HepG2 (cell line): ENCODE data around the gene ZNHIT1. TPM values are rescaled to one million over a fixed set of nuclear protein-coding genes. Genes with fewer than 3 reads are reported as not detected.

Experiments
- ATAC-seq: fragments of 200-7000 bp; cut with Tn5 transposase; 3 replicates; pipeline ENCODE4 v1.9.1; 2020; ENCODE audit warnings: mild to moderate bottlenecking, moderate library complexity
- BruUV-seq: library from RNA; stranded (reverse); fragments of 400-500 nt; replicated peaks from 2 replicates; lab custom pipeline; 2021; lab: Mats Ljungman, UMichigan
- CTCF ChIA-PET: fragments of 300-600 bp; formaldehyde crosslinking; extraction: SDS; loops from one replicate; lab custom pipeline; 2021; ENCODE audit warnings: low total read pairs, inconsistent platforms, low intra/inter-chr PET ratio; lab: Yijun Ruan, JAX
- POLR2A ChIA-PET: fragments of 350-600 bp; sonication (Branson Sonifier 250); formaldehyde crosslinking; loops from one replicate; lab custom pipeline; 2020; ENCODE audit warnings: antibody characterized with exemption, inconsistent platforms; lab: Yijun Ruan, JAX
- DNase-seq: peaks from one replicate; pipeline ENCODE4 v3.0.0-alpha.2; 2015; ENCODE audit warnings: low spot score
- FAIRE-seq: peaks from 3 replicates; lab custom pipeline; 2011; peaks lifted over from hg19 to GRCh38; lab: Jason Lieb, UNC
- H2AFZ ChIP-seq: one replicate; pipeline ENCODE4 v1.6.1; 2011; ENCODE audit warnings: low read length, inconsistent platforms
- H3K27ac ChIP-seq: fragments of 300-600 bp; 3 replicates; pipeline ENCODE4 v1.8.0; 2011; ENCODE audit warnings: mixed run types, mild to moderate bottlenecking, mixed read lengths, low read length, inconsistent platforms; ENCODE audit not compliant: insufficient read depth; ENCODE audit errors: extremely low read length
- H3K27me3 ChIP-seq, 2 experiments: fragments of 200-600 bp in 1 of 2; 2 replicates in 1 of 2; 3 replicates in 1 of 2; pipeline versions ENCODE4 v1.6.0 to v1.8.0; 2011; ENCODE audit warnings: low read length in 2 of 2, mild to moderate bottlenecking in 2 of 2, moderate library complexity in 2 of 2, inconsistent platforms in 1 of 2; ENCODE audit not compliant: insufficient read depth in 2 of 2, control insufficient read depth in 1 of 2
- H3K36me3 ChIP-seq, 2 experiments: fragments of 200-600 bp in 1 of 2; replicated peaks in 1 of 2; 2 replicates in 1 of 2; 3 replicates in 1 of 2; pipeline versions ENCODE4 v1.5.1 to v1.8.0; 2011; ENCODE audit warnings: low read length in 2 of 2, inconsistent platforms in 1 of 2; ENCODE audit not compliant: insufficient read depth in 2 of 2, control insufficient read depth in 1 of 2
- H3K4me1 ChIP-seq: 2 replicates; pipeline ENCODE4 v1.5.1; 2012; ENCODE audit warnings: low read length, inconsistent platforms; ENCODE audit not compliant: insufficient read depth
- H3K4me2 ChIP-seq: 2 replicates; pipeline ENCODE4 v1.6.0; 2011; ENCODE audit warnings: low read depth, low read length, inconsistent platforms
- H3K4me3 ChIP-seq, 3 experiments: fragments of 200-600 bp in 1 of 3; sonication (generic), shearing (Covaris generic) in 1 of 3; replicated peaks in 1 of 3; 2 replicates each; pipeline ENCODE4 v1.5.1; 2011 to 2016; ENCODE audit warnings: low read length in 3 of 3, inconsistent platforms in 2 of 3, low read depth in 2 of 3, mild to moderate bottlenecking in 2 of 3, control low read depth in 1 of 3, mixed read lengths in 1 of 3; ENCODE audit not compliant: insufficient read depth in 1 of 3
- H3K79me2 ChIP-seq: one replicate; pipeline ENCODE4 v1.6.1; 2011; ENCODE audit warnings: low read length, inconsistent platforms; ENCODE audit not compliant: insufficient read depth
- H3K9ac ChIP-seq: 2 replicates; pipeline ENCODE4 v1.6.0; 2011; ENCODE audit warnings: mild to moderate bottlenecking, low read depth, low read length, inconsistent platforms; ENCODE audit not compliant: insufficient read depth
- H3K9me3 ChIP-seq: 2 replicates; pipeline ENCODE4 v1.5.1; 2012; ENCODE audit warnings: mild to moderate bottlenecking, low read length
- H4K20me1 ChIP-seq: 2 replicates; pipeline ENCODE4 v1.6.0; 2011; ENCODE audit warnings: inconsistent platforms, mild to moderate bottlenecking, low read length, moderate library complexity; ENCODE audit not compliant: insufficient read depth
- ETV6 ChIP-seq: sonication (generic); formaldehyde crosslinking; conservative IDR thresholded peaks from 2 replicates; pipeline ENCODE4 v1.4.0; 2020; ENCODE audit warnings: missing genetic modification reagents
- KLF11 ChIP-seq: IDR thresholded peaks from 2 replicates; pipeline ENCODE4 v1.6.1; 2016; ENCODE audit warnings: missing compliant biosample characterization
- NFKBIZ ChIP-seq: IDR thresholded peaks from 2 replicates; pipeline ENCODE4 v1.6.1; 2018; ENCODE audit warnings: missing genetic modification reagents, missing compliant biosample characterization
- RELA ChIP-seq: sonication (generic); formaldehyde crosslinking; IDR thresholded peaks from 2 replicates; pipeline ENCODE4 v1.4.0; 2020; ENCODE audit warnings: missing genetic modification reagents
- RFXAP ChIP-seq: sonication (generic); formaldehyde crosslinking; IDR thresholded peaks from 2 replicates; pipeline ENCODE4 v1.4.0; 2020; ENCODE audit warnings: missing genetic modification reagents, borderline replicate concordance
- SKI ChIP-seq: fragments of 450-650 bp; IDR thresholded peaks from one replicate; pipeline ENCODE4 v1.6.1; 2018; ENCODE audit warnings: mild to moderate bottlenecking; ENCODE audit not compliant: partially characterized antibody
- TAF1 ChIP-seq: sonication (generic); formaldehyde crosslinking; IDR thresholded peaks from 2 replicates; pipeline ENCODE4 v1.4.0; 2020; ENCODE audit warnings: missing genetic modification reagents
- TOE1 ChIP-seq: sonication (generic); formaldehyde crosslinking; IDR thresholded peaks from 2 replicates; pipeline ENCODE4 v1.4.0; 2020; ENCODE audit warnings: mild to moderate bottlenecking, missing genetic modification reagents
- ZFP36L1 ChIP-seq: sonication (generic); formaldehyde crosslinking; IDR thresholded peaks from 2 replicates; pipeline ENCODE4 v1.8.0; 2022; ENCODE audit warnings: mild to moderate bottlenecking, missing genetic modification reagents, moderate library complexity
- ZKSCAN8 ChIP-seq: IDR thresholded peaks from 2 replicates; pipeline ENCODE4 v1.6.1; 2016; ENCODE audit warnings: borderline replicate concordance, missing genetic modification reagents, missing compliant biosample characterization
- ZNF12 ChIP-seq: sonication (generic); formaldehyde crosslinking; IDR thresholded peaks from 2 replicates; pipeline ENCODE4 v1.5.0; 2020; ENCODE audit warnings: missing genetic modification reagents
- ZNF292 ChIP-seq: sonication (generic); formaldehyde crosslinking; IDR thresholded peaks from 2 replicates; pipeline ENCODE4 v1.8.1; 2022; ENCODE audit warnings: mild to moderate bottlenecking, low read depth, missing genetic modification reagents, borderline replicate concordance
- ZNF547 ChIP-seq: sonication (generic); formaldehyde crosslinking; IDR thresholded peaks from 2 replicates; pipeline ENCODE4 v1.5.1; 2020; ENCODE audit warnings: mild to moderate bottlenecking, missing genetic modification reagents
- ZNF737 ChIP-seq: sonication (generic); formaldehyde crosslinking; IDR thresholded peaks from 2 replicates; pipeline ENCODE4 v1.5.0; 2020; ENCODE audit warnings: missing genetic modification reagents, mild to moderate bottlenecking, borderline replicate concordance
- WGBS: methylation state at CpG from one replicate; pipeline ENCODE4 v1.1.6; 2017; ENCODE audit warnings: low lambda C conversion rate; 5-methylcytosine and 5-hydroxymethylcytosine counted together
- in situ Hi-C: cut with HindIII; loops from 2 replicates; pipeline ENCODE4 v1.10.0; 2017; ENCODE audit warnings: low pct_unique_long_range_greater_than_20kb; ENCODE audit not compliant: extremely low pct_ligation_motif_present
- intact Hi-C: fragments of 100-400 bp; cut with micrococcal nuclease; formaldehyde crosslinking; loops from one replicate; pipeline ENCODE4 v1.10.0; 2022; ENCODE audit not compliant: unreplicated experiment
- polyA plus RNA-seq, 8 experiments: library from polyadenylated mRNA; depleted of rRNA in 3 of 8; stranded (reverse) in 7 of 8; unstranded in 1 of 8; fragments of >200 nt; fragmentation: Illumina TruSeq in 4 of 8; extraction: Trizol in 4 of 8; gene quantifications; 2 replicates each; pipeline versions ENCODE4 v1.2.1 to v1.2.3, GENCODE V29; 2011 to 2016; ENCODE audit warnings: low read depth in 4 of 8, missing spikeins in 1 of 8, mixed read lengths in 1 of 8; ENCODE audit not compliant: insufficient read depth in 1 of 8
- total RNA-seq, 5 experiments: library from RNA; depleted of rRNA; stranded (reverse); fragments of >200 nt; fragmentation: Illumina TruSeq; extraction: Trizol; gene quantifications; 2 replicates each; pipeline ENCODE4 v1.2.3, GENCODE V29; 2016; ENCODE audit warnings: low read depth in 1 of 5
- TF ChIP-seq, protein P1 (sequence below): sonication (generic); formaldehyde crosslinking; IDR thresholded peaks from 2 replicates; pipeline ENCODE4 v1.9.0; 2022; ENCODE audit warnings: missing genetic modification reagents, mild to moderate bottlenecking, borderline replicate concordance
- TF ChIP-seq, protein P2 (sequence below): sonication (generic); IDR thresholded peaks from 2 replicates; pipeline ENCODE4 v1.6.1; 2016; ENCODE audit warnings: low read depth, borderline replicate concordance
- TF ChIP-seq, protein P3 (sequence below): sonication (generic); formaldehyde crosslinking; IDR thresholded peaks from 2 replicates; pipeline ENCODE4 v1.4.0; 2020; ENCODE audit warnings: missing genetic modification reagents
- TF ChIP-seq, protein P4 (sequence below): IDR thresholded peaks from 2 replicates; pipeline ENCODE4 v1.6.1; 2016

The ZNHIT1 gene
- total and polyA plus RNA-seq, 2 of the 13 experiments (the other 11 are each of a cell fraction or from before 2014, with no cell fraction given): 32.5 to 64.5 TPM

DNA sequence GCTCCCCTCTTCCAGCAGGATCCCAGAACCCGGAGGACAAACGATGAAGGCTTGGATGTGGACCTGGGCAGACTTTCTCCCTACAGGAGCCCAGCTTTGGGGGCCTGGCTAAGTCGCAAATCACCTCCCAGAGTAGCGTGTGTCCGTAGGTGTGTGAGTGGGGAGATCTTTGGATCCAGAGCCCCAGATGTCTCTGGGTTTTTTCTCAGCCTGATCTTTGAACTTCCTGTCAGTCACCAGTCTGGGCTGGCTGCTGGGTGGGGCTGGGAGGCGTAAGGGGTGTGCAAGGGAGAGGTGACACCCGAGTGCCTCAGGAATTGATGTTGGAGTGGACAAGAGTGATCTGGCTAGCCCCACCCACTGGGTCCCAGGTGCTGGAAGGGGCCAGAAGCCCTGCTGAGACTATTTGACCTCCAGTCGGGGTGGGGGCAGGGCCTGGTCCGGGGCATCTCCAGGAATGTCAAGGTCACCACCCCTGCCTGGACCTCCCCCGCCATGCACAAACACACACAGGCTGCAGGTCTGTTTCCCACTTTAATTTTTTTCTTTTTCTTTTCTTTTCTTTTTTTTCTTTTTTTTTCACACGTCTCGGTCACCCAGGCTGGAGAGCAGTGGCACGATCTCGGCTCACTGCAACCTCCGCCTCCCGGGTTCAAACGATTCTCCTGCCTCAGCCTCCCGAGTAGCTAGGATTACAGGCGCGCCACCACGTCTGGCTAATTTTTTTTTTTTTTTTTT is 16.9 kb upstream of the ZNHIT1 start, which contains the start of gene MOGAT3:
TSS of gene MOGAT3 (minus strand) at position 175 of the 738 bp plus-strand sequence. CDS start 182 bp downstream, outside the sequence.
- under 1% methylated on average over 20 of the region's 21 CpGs for WGBS
- DNase-seq (peak; percentile 98), FAIRE-seq (peak; percentile 99), ATAC-seq (peak; percentile 89)
- Histone ChIP-seq H3K27ac (peak within 1 kb of the TSS; percentile 99), H3K79me2 (peaks cover 12% of the 10 kb centered on the region), H3K4me3 (peak within 1 kb of the TSS; percentile 74 to 87 (median 84)), H3K36me3 (peaks cover 4 to 6% of the 10 kb centered on the region in 2 experiments; a peak in 3 of 5 replicates), H3K27me3 (no peaks in the 10 kb centered on the region; a peak in 1 of 5 replicates), H2AFZ (no peak within 1 kb of the TSS), H3K9ac (peak within 1 kb of the TSS; percentile 89), H4K20me1 (peaks cover 3% of the 10 kb centered on the region; the same call in 1 of the 2 replicates), H3K9me3 (no peaks in the 10 kb centered on the region), H3K4me2 (peak within 1 kb of the TSS; percentile 91), H3K4me1 (peaks cover 49% of the 10 kb centered on the region)
- in situ Hi-C loops (no loop called here), intact Hi-C loops (loop anchor here (2.0 kb wide), 1 partner anchor 16 kb away; the partner anchor contains the start of gene PLOD3)
- no TSS peak for BruUV-seq
- ChIA-PET POLR2A (interaction anchor here (0.5 to 11.6 kb wide), 18 partner anchors 7 to 349 kb away, joined by 3 to 202 read pairs (median 4); partner anchors contain the start of genes CLDN15, FIS1, PLOD3 and SRRT), CTCF (interaction anchor here (1.1 kb wide), 1 partner anchor 9 kb away, joined by 6 read pairs; no protein-coding TSS in a partner anchor)
- TF ChIP-seq, protein P1, sequence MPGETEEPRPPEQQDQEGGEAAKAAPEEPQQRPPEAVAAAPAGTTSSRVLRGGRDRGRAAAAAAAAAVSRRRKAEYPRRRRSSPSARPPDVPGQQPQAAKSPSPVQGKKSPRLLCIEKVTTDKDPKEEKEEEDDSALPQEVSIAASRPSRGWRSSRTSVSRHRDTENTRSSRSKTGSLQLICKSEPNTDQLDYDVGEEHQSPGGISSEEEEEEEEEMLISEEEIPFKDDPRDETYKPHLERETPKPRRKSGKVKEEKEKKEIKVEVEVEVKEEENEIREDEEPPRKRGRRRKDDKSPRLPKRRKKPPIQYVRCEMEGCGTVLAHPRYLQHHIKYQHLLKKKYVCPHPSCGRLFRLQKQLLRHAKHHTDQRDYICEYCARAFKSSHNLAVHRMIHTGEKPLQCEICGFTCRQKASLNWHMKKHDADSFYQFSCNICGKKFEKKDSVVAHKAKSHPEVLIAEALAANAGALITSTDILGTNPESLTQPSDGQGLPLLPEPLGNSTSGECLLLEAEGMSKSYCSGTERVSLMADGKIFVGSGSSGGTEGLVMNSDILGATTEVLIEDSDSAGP (CRISPR knock-in tag): peak; percentile 17; the same call in 1 of the 2 replicates
- TF ChIP-seq, protein P2, sequence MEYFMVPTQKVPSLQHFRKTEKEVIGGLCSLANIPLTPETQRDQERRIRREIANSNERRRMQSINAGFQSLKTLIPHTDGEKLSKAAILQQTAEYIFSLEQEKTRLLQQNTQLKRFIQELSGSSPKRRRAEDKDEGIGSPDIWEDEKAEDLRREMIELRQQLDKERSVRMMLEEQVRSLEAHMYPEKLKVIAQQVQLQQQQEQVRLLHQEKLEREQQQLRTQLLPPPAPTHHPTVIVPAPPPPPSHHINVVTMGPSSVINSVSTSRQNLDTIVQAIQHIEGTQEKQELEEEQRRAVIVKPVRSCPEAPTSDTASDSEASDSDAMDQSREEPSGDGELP: peak; percentile 89
- TF ChIP-seq ZNF737 (CRISPR knock-in tag) (0 out of 2 replicates have a peak, but pooled peaks have one; percentile 7), KLF11 (no peak), RFXAP (CRISPR knock-in tag) (peak; percentile 42; the same call in 1 of the 2 replicates), TOE1 (CRISPR knock-in tag) (0 out of 2 replicates have a peak, but pooled peaks have one; percentile 40), RELA (CRISPR knock-in tag) (peak; percentile 42; the same call in 1 of the 2 replicates), ZKSCAN8 (CRISPR knock-in tag) (0 out of 2 replicates have a peak, but pooled peaks have one; percentile 26), ZFP36L1 (CRISPR knock-in tag) (peak; percentile 23; the same call in 1 of the 2 replicates), ZNF547 (CRISPR knock-in tag) (peak; percentile 17; the same call in 1 of the 2 replicates), ZNF12 (CRISPR knock-in tag) (no peak), ETV6 (no peak), TAF1 (CRISPR knock-in tag) (peak; percentile 64; the same call in 1 of the 2 replicates), NFKBIZ (CRISPR knock-in tag) (0 out of 2 replicates have a peak, but pooled peaks have one; percentile 39), ZNF292 (CRISPR knock-in tag) (0 out of 2 replicates have a peak, but pooled peaks have one; percentile 40), SKI (peak; percentile 91)
- TF ChIP-seq, protein P3, sequence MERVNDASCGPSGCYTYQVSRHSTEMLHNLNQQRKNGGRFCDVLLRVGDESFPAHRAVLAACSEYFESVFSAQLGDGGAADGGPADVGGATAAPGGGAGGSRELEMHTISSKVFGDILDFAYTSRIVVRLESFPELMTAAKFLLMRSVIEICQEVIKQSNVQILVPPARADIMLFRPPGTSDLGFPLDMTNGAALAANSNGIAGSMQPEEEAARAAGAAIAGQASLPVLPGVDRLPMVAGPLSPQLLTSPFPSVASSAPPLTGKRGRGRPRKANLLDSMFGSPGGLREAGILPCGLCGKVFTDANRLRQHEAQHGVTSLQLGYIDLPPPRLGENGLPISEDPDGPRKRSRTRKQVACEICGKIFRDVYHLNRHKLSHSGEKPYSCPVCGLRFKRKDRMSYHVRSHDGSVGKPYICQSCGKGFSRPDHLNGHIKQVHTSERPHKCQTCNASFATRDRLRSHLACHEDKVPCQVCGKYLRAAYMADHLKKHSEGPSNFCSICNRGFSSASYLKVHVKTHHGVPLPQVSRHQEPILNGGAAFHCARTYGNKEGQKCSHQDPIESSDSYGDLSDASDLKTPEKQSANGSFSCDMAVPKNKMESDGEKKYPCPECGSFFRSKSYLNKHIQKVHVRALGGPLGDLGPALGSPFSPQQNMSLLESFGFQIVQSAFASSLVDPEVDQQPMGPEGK (CRISPR knock-in tag): peak; percentile 97
- TF ChIP-seq, protein P4, sequence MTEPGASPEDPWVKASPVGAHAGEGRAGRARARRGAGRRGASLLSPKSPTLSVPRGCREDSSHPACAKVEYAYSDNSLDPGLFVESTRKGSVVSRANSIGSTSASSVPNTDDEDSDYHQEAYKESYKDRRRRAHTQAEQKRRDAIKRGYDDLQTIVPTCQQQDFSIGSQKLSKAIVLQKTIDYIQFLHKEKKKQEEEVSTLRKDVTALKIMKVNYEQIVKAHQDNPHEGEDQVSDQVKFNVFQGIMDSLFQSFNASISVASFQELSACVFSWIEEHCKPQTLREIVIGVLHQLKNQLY (CRISPR knock-in tag): peak; percentile 62
